WTC11 (cell line): ENCODE measurements around the gene SCUBE1. TPM values are rescaled to one million over a fixed set of nuclear protein-coding genes. Genes with fewer than 3 reads are reported as not detected.

Source experiments
- ATAC-seq: fragments of 200-7000 bp; cut with Tn5 transposase; 2 replicates; pipeline ENCODE4 v1.10.0; 2021; ENCODE audit warnings: mild to moderate bottlenecking, moderate library complexity
- CTCF ChIA-PET: fragments of 300-600 bp; sonication (Branson Sonifier 250); formaldehyde crosslinking; loops from one replicate; lab custom pipeline; 2021; ENCODE audit warnings: antibody characterized with exemption; lab: Charles Lee
- POLR2A ChIA-PET: fragments of 350-600 bp; sonication (Branson Sonifier 250); formaldehyde crosslinking; loops from one replicate; lab custom pipeline; 2021; ENCODE audit warnings: antibody characterized with exemption; lab: Charles Lee
- DNase-seq: peaks from one replicate; pipeline ENCODE4 v3.0.0; 2021; ENCODE audit warnings: low spot score
- H3K27ac Mint-ChIP-seq: 2 replicates; pipeline ENCODE4 v1.8.0; 2021; ENCODE audit warnings: mixed read lengths
- H3K27me3 Mint-ChIP-seq: 2 replicates; pipeline ENCODE4 v1.8.0; 2021; ENCODE audit warnings: low read depth, mild to moderate bottlenecking, moderate library complexity, mixed read lengths
- H3K36me3 Mint-ChIP-seq: 2 replicates; pipeline ENCODE4 v1.8.0; 2021; ENCODE audit warnings: mixed read lengths
- H3K4me1 Mint-ChIP-seq: 2 replicates; pipeline ENCODE4 v1.8.0; 2022; ENCODE audit warnings: mixed read lengths
- H3K4me3 Mint-ChIP-seq: 2 replicates; pipeline ENCODE4 v1.8.0; 2021; ENCODE audit warnings: mild to moderate bottlenecking, moderate library complexity, mixed read lengths
- H3K9me3 Mint-ChIP-seq: 2 replicates; pipeline ENCODE4 v1.8.0; 2021; ENCODE audit warnings: mixed read lengths
- ATF1 ChIP-seq: sonication (generic); formaldehyde crosslinking; IDR thresholded peaks from 2 replicates; pipeline ENCODE4 v1.8.1; 2023; ENCODE audit warnings: mild to moderate bottlenecking, moderate library complexity, missing genetic modification reagents
- ATF2 ChIP-seq: sonication (generic); formaldehyde crosslinking; IDR thresholded peaks from 2 replicates; pipeline ENCODE4 v1.8.1; 2022; ENCODE audit warnings: low read depth, missing genetic modification reagents, borderline replicate concordance
- ATF6 ChIP-seq: sonication (generic); formaldehyde crosslinking; IDR thresholded peaks from 2 replicates; pipeline ENCODE4 v1.8.1; 2023; ENCODE audit warnings: mild to moderate bottlenecking, missing genetic modification reagents
- CREM ChIP-seq: sonication (generic); formaldehyde crosslinking; IDR thresholded peaks from 2 replicates; pipeline ENCODE4 v1.8.1; 2022; ENCODE audit warnings: mild to moderate bottlenecking, missing genetic modification reagents, moderate library complexity
- ELF4 ChIP-seq: sonication (generic); formaldehyde crosslinking; IDR thresholded peaks from 2 replicates; pipeline ENCODE4 v1.8.1; 2022; ENCODE audit warnings: low read depth, mild to moderate bottlenecking, moderate library complexity, missing genetic modification reagents
- ERG ChIP-seq: fragments of 250-450 bp; sonication (Bioruptor Pico); IDR thresholded peaks from 2 replicates; pipeline ENCODE4 v1.8.0; 2021; ENCODE audit warnings: mild to moderate bottlenecking
- GRHL2 ChIP-seq: fragments of 250-450 bp; sonication (Bioruptor Pico); IDR thresholded peaks from 2 replicates; pipeline ENCODE4 v1.8.0; 2022; ENCODE audit warnings: mild to moderate bottlenecking, moderate library complexity; ENCODE audit not compliant: insufficient replicate concordance, severe bottlenecking
- IRF1 ChIP-seq: sonication (generic); formaldehyde crosslinking; IDR thresholded peaks from 2 replicates; pipeline ENCODE4 v1.8.0; 2023; ENCODE audit warnings: missing genetic modification reagents
- IRF2 ChIP-seq: sonication (generic); formaldehyde crosslinking; IDR thresholded peaks from 2 replicates; pipeline ENCODE4 v1.8.0; 2022; ENCODE audit warnings: low read depth, missing genetic modification reagents, borderline replicate concordance
- JAZF1 ChIP-seq: fragments of 250-450 bp; sonication (Bioruptor Pico); IDR thresholded peaks from 2 replicates; pipeline ENCODE4 v1.9.0; 2021; ENCODE audit warnings: moderate library complexity, mild to moderate bottlenecking, inconsistent platforms
- JUN ChIP-seq: sonication (generic); formaldehyde crosslinking; IDR thresholded peaks from 2 replicates; pipeline ENCODE4 v1.8.0; 2023; ENCODE audit warnings: mild to moderate bottlenecking, missing genetic modification reagents
- NFATC4 ChIP-seq: fragments of 250-450 bp; sonication (Bioruptor Pico); IDR thresholded peaks from 2 replicates; pipeline ENCODE4 v1.9.0; 2021; ENCODE audit warnings: mild to moderate bottlenecking
- NR2C2 ChIP-seq: sonication (generic); formaldehyde crosslinking; IDR thresholded peaks from 2 replicates; pipeline ENCODE4 v1.8.0; 2022; ENCODE audit warnings: mild to moderate bottlenecking, missing genetic modification reagents
- NR3C1 ChIP-seq: sonication (generic); formaldehyde crosslinking; conservative IDR thresholded peaks from 2 replicates; pipeline ENCODE4 v1.8.1; 2023; ENCODE audit warnings: low read depth, mild to moderate bottlenecking, missing genetic modification reagents
- PREB ChIP-seq: sonication (generic); formaldehyde crosslinking; IDR thresholded peaks from 2 replicates; pipeline ENCODE4 v1.8.1; 2022; ENCODE audit warnings: mild to moderate bottlenecking, missing genetic modification reagents, moderate library complexity, borderline replicate concordance
- RORB ChIP-seq: fragments of 250-450 bp; sonication (Bioruptor Pico); IDR thresholded peaks from 2 replicates; pipeline ENCODE4 v1.9.0; 2021; ENCODE audit warnings: mild to moderate bottlenecking
- SMAD4 ChIP-seq: sonication (generic); formaldehyde crosslinking; IDR thresholded peaks from 2 replicates; pipeline ENCODE4 v1.8.0; 2022; ENCODE audit warnings: mild to moderate bottlenecking, missing genetic modification reagents
- SP1 ChIP-seq: sonication (generic); formaldehyde crosslinking; conservative IDR thresholded peaks from 2 replicates; pipeline ENCODE4 v1.8.1; 2022; ENCODE audit warnings: missing genetic modification reagents
- USF2 ChIP-seq: sonication (generic); formaldehyde crosslinking; IDR thresholded peaks from 2 replicates; pipeline ENCODE4 v1.8.1; 2023; ENCODE audit warnings: mild to moderate bottlenecking, missing genetic modification reagents, moderate library complexity
- ZNF423 ChIP-seq: fragments of 250-450 bp; sonication (Bioruptor Pico); IDR thresholded peaks from 2 replicates; pipeline ENCODE4 v2.1.2; 2022; ENCODE audit warnings: mild to moderate bottlenecking, moderate library complexity
- ZNF425 ChIP-seq: fragments of 250-450 bp; sonication (Bioruptor Pico); conservative IDR thresholded peaks from 2 replicates; pipeline ENCODE4 v1.9.0; 2021; ENCODE audit warnings: mild to moderate bottlenecking
- ZNF532 ChIP-seq: fragments of 250-450 bp; sonication (Bioruptor Pico); IDR thresholded peaks from 2 replicates; pipeline ENCODE4 v1.9.0; 2021; ENCODE audit warnings: mild to moderate bottlenecking, borderline replicate concordance
- total RNA-seq: library from RNA; stranded (reverse); gene quantifications from 3 replicates; pipeline ENCODE4 v1.2.3, GENCODE V29; 2021

Gene SCUBE1
- total RNA-seq, 1 experiment from 2014 or later = 6.9 TPM

GRCh38 chr22:43317239-43317638, 25.9 kb downstream of the SCUBE1 start:
- CTCF ChIA-PET = no interaction called here
- Mint-ChIP-seq H3K9me3 (no peaks in the 10 kb centered on the region), H3K4me3 (no peak overlapping the region), H3K4me1 (peaks cover 10% of the 10 kb centered on the region), H3K27me3 (no peaks in the 10 kb centered on the region), H3K36me3 (no peaks in the 10 kb centered on the region), H3K27ac (no peak overlapping the region)
- DNase-seq = no peak
- POLR2A ChIA-PET = no interaction called here
- no peak for TF ChIP-seq IRF1
- no peak for TF ChIP-seq IRF2 (CRISPR knock-in tag)
- TF ChIP-seq ELF4 (CRISPR knock-in tag) = no peak
- no peak for TF ChIP-seq GRHL2 (CRISPR knock-in tag)
- no peak for TF ChIP-seq JUN (CRISPR knock-in tag)
- TF ChIP-seq ATF2 (CRISPR knock-in tag) = no peak
- TF ChIP-seq NR3C1 (CRISPR knock-in tag) = no peak
- TF ChIP-seq ERG (CRISPR knock-in tag) = no peak
- no peak for TF ChIP-seq ATF6 (CRISPR knock-in tag)
- no peak for TF ChIP-seq ATF1 (CRISPR knock-in tag)
- TF ChIP-seq NR2C2 (CRISPR knock-in tag) = no peak
- no peak for TF ChIP-seq CREM
- no peak for TF ChIP-seq ZNF532 (CRISPR knock-in tag)
- TF ChIP-seq SP1 (CRISPR knock-in tag) = no peak
- ATAC-seq = no peak

GRCh38 chr22:43315687-43316217, 27.4 kb downstream of the SCUBE1 start:
- ChIA-PET POLR2A (no interaction called here), CTCF (interaction anchor here (0.9 to 1.9 kb wide), 2 partner anchors 30 to 42 kb away, joined by 3 to 7 read pairs; no protein-coding TSS in a partner anchor)
- no peak for ATAC-seq
- H3K9me3 Mint-ChIP-seq = no peaks in the 10 kb centered on the region
- H3K27me3 Mint-ChIP-seq = no peaks in the 10 kb centered on the region
- H3K36me3 Mint-ChIP-seq = no peaks in the 10 kb centered on the region
- H3K27ac Mint-ChIP-seq = no peak overlapping the region
- DNase-seq = no peak
- peaks cover 10% of the 10 kb centered on the region for H3K4me1 Mint-ChIP-seq
- H3K4me3 Mint-ChIP-seq = no peak overlapping the region
- TF ChIP-seq ZNF425 (CRISPR knock-in tag) (no peak), SMAD4 (CRISPR knock-in tag) (no peak), RORB (CRISPR knock-in tag) (no peak), NFATC4 (CRISPR knock-in tag) (no peak), ZNF423 (CRISPR knock-in tag) (no peak), JAZF1 (CRISPR knock-in tag) (no peak), USF2 (CRISPR knock-in tag) (no peak), JUN (CRISPR knock-in tag) (no peak), PREB (no peak)
